Fibroblast of mammary gland (primary cell): ENCODE measurements around the gene FH.
A peak's percentile ranks its signal among the peaks of the same experiment; 100 is the strongest.

Experiments used
- DNase-seq: peaks from one replicate; pipeline ENCODE4 v3.0.0-alpha.2; 2010; ENCODE audit warnings: low read depth
- H3K4me3 ChIP-seq: 2 replicates; pipeline ENCODE4 v1.5.1; 2011; ENCODE audit warnings: low read depth, mild to moderate bottlenecking, low read length, moderate library complexity; ENCODE audit not compliant: control insufficient read depth
- CTCF ChIP-seq: conservative IDR thresholded peaks from 2 replicates; pipeline ENCODE4 v1.5.1; 2011; ENCODE audit warnings: low read depth, low read length, inconsistent platforms; ENCODE audit not compliant: control insufficient read depth, insufficient read depth

Gene FH

GRCh38 chr1:241525026-241525425 lies 5.5 kb upstream of the FH start:
- H3K4me3 ChIP-seq: no peak overlapping the region
- no peak for TF ChIP-seq CTCF
- no peak for DNase-seq

DNA sequence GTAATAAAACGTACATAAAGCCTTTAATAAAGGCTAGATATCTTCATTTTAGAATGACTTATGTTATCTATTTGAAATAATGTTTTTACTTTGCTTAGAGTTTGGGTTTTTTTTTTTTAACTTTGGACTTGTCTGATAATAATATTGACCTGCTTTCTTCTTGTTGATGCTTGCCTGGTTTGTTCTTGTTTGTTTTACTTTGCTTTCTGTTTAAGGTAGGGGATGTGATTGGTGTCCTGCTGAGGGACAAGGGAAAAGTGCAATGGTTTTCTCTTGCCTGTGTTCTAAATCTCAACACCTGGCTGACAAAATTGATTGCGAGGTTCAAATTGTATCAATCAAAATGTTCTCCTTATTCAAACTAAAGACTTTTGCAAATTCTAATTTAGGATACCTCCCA lies 2.2 kb upstream of the FH start:
- no peak for DNase-seq
- H3K4me3 ChIP-seq: no peak overlapping the region
- TF ChIP-seq CTCF: no peak

- TF ChIP-seq CTCF: no peak
- peak overlapping the region; percentile 78 for H3K4me3 ChIP-seq
- DNase-seq: no peak
Observed at GRCh38 chr1:241520080-241520465, 518 bp upstream of the FH start.

DNA sequence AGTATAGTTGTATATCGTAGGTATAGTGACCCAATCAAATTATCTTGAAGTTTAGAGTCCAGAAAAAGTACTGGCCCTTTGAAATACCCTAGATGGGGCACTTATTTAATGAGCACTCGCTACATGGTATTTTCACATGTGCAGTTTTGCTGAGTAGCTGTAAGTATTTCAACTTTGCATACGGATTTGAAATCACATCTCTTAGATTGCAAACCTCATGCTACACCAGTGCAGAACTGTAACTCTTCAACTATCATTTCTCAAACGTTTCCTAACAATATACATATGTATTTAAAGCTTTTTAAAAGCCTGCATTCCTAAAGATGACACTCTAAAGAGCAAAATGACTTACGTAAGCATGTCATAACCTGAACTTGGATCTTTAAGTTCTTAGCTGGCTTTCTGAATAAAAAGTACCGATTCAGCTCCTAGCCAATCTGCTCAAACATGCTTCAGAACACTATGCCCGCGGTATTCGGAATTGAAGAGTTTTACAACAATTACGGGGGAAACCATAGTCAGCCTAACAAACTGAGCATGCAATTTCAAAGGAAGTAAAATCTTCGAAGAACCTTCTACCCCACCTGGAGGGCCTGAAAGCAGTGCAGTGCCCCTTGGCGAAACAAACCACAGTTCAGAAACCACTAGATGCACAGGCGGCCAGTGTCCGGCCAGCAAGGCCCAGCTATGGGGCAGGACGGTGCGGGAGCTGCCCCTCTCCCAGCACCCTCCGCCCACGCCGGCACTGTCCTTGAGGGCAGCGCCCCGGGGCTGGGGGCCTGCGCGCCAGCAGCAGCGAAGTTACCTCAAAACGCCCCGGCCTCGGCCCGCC lies 863 bp downstream of the FH start:
- no peak for TF ChIP-seq CTCF
- DNase-seq: peak; percentile 23

GRCh38 chr1:241513378-241513777 lies 6.2 kb downstream of the FH start:
- no peak for TF ChIP-seq CTCF
- no peak overlapping the region for H3K4me3 ChIP-seq
- DNase-seq: no peak

More for the DNA sequence above, 863 bp downstream of the FH start:
- H3K4me3 ChIP-seq: peak overlapping the region; percentile 78

- no peak for TF ChIP-seq CTCF
- DNase-seq: peak; percentile 59
- H3K4me3 ChIP-seq: no peak overlapping the region
Observed at GRCh38 chr1:241507189-241507863, 12.2 kb downstream of the FH start.
